DND-41 (cell line): ENCODE data around the gene ATXN1.

Experiments used
- ATAC-seq: fragments of 200-7000 bp; cut with Tn5 transposase; 3 replicates; pipeline ENCODE4 v1.9.1; 2021; ENCODE audit warnings: low read depth; ENCODE audit not compliant: insufficient read depth
- DNase-seq: peaks from one replicate; pipeline ENCODE4 v3.0.0-alpha.2; 2020
- H2AFZ ChIP-seq: 2 replicates; pipeline ENCODE4 v1.6.0; 2012; ENCODE audit warnings: low read depth, low read length
- H3K27ac ChIP-seq: 2 replicates; pipeline ENCODE4 v1.5.1; 2012; ENCODE audit warnings: low read length, inconsistent platforms
- H3K27me3 ChIP-seq: fragments of 200-600 bp; sonication (generic); 2 replicates; pipeline ENCODE4 v1.6.0; 2012; ENCODE audit warnings: low read length, mild to moderate bottlenecking, inconsistent platforms; ENCODE audit not compliant: insufficient read depth, poor library complexity
- H3K36me3 ChIP-seq: 2 replicates; pipeline ENCODE4 v1.5.1; 2012; ENCODE audit warnings: low read length, inconsistent platforms; ENCODE audit not compliant: insufficient read depth
- H3K4me1 ChIP-seq: 2 replicates; pipeline ENCODE4 v1.5.1; 2012; ENCODE audit warnings: mild to moderate bottlenecking, low read length; ENCODE audit not compliant: insufficient read depth
- H3K4me2 ChIP-seq: 2 replicates; pipeline ENCODE4 v1.6.0; 2012; ENCODE audit warnings: mild to moderate bottlenecking, moderate library complexity, low read length, inconsistent platforms; ENCODE audit not compliant: insufficient read depth
- H3K4me3 ChIP-seq, 2 experiments: fragments of 200-600 bp in 1 of 2; shearing (Covaris generic) in 1 of 2; 2 replicates each; pipeline ENCODE4 v1.5.1; 2012 to 2016; ENCODE audit warnings: inconsistent platforms in 2 of 2, low read length in 2 of 2, mild to moderate bottlenecking in 2 of 2, low read depth in 1 of 2, moderate library complexity in 1 of 2
- H3K79me2 ChIP-seq: 2 replicates; pipeline ENCODE4 v1.6.0; 2012; ENCODE audit warnings: low read length, inconsistent platforms; ENCODE audit not compliant: insufficient read depth
- H3K9ac ChIP-seq: 2 replicates; pipeline ENCODE4 v1.6.0; 2012; ENCODE audit warnings: low read depth, mild to moderate bottlenecking, inconsistent platforms, low read length, moderate library complexity
- H3K9me3 ChIP-seq: 2 replicates; pipeline ENCODE4 v1.5.1; 2012; ENCODE audit warnings: low read length, moderate library complexity, mild to moderate bottlenecking, inconsistent platforms; ENCODE audit not compliant: insufficient read depth, severe bottlenecking
- H4K20me1 ChIP-seq: 2 replicates; pipeline ENCODE4 v1.6.0; 2012; ENCODE audit warnings: low read length; ENCODE audit not compliant: insufficient read depth
- EZH2 ChIP-seq: IDR thresholded peaks from 3 replicates; pipeline ENCODE4 v1.6.1; 2012; ENCODE audit warnings: borderline replicate concordance, low read depth, mild to moderate bottlenecking, moderate library complexity, low read length, inconsistent platforms; ENCODE audit not compliant: severe bottlenecking
- TF ChIP-seq, protein P1 (sequence below): IDR thresholded peaks from 2 replicates; pipeline ENCODE4 v1.5.1; 2012; ENCODE audit warnings: borderline replicate concordance, low read length, moderate library complexity, mild to moderate bottlenecking; ENCODE audit not compliant: poor library complexity, severe bottlenecking; ENCODE audit errors: extremely low read depth

ATXN1 gene

DNA sequence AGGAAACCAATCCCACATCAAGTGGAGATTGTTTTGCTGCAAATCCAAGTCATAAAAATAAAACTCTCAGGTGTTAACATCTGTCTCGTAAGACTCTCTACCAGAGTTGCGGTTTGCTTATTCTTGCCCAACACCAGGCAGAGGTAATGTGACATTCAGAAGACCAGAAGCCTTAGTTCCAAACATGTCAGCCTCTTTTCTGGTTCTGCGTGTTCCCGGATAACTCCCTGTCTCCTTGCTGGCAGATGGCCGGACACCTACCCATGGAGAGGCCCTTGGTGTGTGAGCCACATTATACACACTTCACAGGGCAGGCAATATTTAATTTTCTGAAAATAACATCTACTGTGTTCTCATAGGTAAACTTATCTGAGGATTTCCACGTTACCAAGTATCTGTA lies 449.5 kb downstream of the ATXN1 start:
- Histone ChIP-seq H3K79me2 (no peaks in the 10 kb centered on the region), H3K4me2 (no peak overlapping the region), H2AFZ (no peak overlapping the region), H3K4me1 (no peaks in the 10 kb centered on the region), H3K9ac (no peak overlapping the region), H3K36me3 (no peaks in the 10 kb centered on the region), H4K20me1 (no peaks in the 10 kb centered on the region), H3K27ac (no peak overlapping the region), H3K27me3 (no peaks in the 10 kb centered on the region), H3K9me3 (no peaks in the 10 kb centered on the region), H3K4me3 (no peak overlapping the region)
- ATAC-seq (no peak), DNase-seq (no peak)
- TF ChIP-seq, protein P1, sequence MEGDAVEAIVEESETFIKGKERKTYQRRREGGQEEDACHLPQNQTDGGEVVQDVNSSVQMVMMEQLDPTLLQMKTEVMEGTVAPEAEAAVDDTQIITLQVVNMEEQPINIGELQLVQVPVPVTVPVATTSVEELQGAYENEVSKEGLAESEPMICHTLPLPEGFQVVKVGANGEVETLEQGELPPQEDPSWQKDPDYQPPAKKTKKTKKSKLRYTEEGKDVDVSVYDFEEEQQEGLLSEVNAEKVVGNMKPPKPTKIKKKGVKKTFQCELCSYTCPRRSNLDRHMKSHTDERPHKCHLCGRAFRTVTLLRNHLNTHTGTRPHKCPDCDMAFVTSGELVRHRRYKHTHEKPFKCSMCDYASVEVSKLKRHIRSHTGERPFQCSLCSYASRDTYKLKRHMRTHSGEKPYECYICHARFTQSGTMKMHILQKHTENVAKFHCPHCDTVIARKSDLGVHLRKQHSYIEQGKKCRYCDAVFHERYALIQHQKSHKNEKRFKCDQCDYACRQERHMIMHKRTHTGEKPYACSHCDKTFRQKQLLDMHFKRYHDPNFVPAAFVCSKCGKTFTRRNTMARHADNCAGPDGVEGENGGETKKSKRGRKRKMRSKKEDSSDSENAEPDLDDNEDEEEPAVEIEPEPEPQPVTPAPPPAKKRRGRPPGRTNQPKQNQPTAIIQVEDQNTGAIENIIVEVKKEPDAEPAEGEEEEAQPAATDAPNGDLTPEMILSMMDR: no peak
- TF ChIP-seq EZH2: no peak

DNA sequence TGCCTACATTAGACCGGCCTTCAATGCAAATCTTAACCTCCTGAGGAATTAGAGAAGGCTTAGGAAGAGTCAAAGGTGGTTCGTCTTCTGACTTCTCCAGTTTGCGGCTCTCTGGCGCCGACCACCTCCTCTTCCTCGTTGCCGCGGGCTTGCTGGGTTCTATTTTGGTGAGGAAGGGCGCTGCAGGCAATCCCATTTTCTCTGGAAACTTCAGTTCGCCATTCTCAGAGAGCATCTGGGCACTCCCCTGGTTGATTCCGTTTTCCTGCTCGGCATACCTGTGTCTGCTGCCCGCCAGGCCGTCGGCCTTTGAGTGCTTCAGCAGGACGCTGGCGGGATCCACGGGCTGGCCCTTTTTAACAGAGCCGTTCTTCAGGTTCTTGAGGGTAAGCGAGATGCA lies 454.9 kb downstream of the ATXN1 start:
- Histone ChIP-seq H3K27me3 (no peaks in the 10 kb centered on the region), H3K4me2 (no peak overlapping the region), H3K9ac (no peak overlapping the region), H3K27ac (no peak overlapping the region), H3K4me1 (no peaks in the 10 kb centered on the region), H3K36me3 (no peaks in the 10 kb centered on the region), H4K20me1 (no peaks in the 10 kb centered on the region), H2AFZ (no peak overlapping the region), H3K4me3 (no peak overlapping the region), H3K79me2 (no peaks in the 10 kb centered on the region), H3K9me3 (no peaks in the 10 kb centered on the region)
- no peak for TF ChIP-seq EZH2
- TF ChIP-seq, protein P1: no peak
- no peak for ATAC-seq
- no peak for DNase-seq

DNA sequence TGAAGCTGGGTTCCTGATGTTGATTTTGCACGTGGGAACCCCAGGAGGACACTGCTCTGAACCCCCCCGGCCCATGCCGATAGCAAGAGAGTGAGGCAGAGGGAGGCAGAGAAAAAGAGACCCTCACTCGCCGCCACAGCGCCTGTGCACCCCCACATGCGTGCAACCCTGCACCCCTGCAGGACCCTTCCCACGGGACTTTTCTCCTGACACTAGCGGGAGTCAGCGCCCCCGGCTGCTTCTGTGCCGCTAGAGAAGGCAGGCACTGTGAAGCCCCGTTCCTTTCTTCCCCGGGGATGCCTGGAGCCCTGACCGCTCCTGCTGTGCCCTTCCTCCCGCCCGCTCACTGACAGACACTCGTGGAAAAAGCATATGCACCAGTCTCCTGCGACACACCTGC lies 455.5 kb downstream of the ATXN1 start:
- TF ChIP-seq, protein P1: no peak
- no peak for TF ChIP-seq EZH2
- H3K4me1 ChIP-seq: no peaks in the 10 kb centered on the region
- no peak for DNase-seq
- no peaks in the 10 kb centered on the region for H3K36me3 ChIP-seq
- no peak for ATAC-seq
- H3K9ac ChIP-seq: no peak overlapping the region
- no peaks in the 10 kb centered on the region for H4K20me1 ChIP-seq
- H2AFZ ChIP-seq: no peak overlapping the region
- H3K9me3 ChIP-seq: no peaks in the 10 kb centered on the region
- no peaks in the 10 kb centered on the region for H3K79me2 ChIP-seq
- H3K4me2 ChIP-seq: no peak overlapping the region
- no peak overlapping the region for H3K27ac ChIP-seq
- no peak overlapping the region for H3K4me3 ChIP-seq
- H3K27me3 ChIP-seq: no peaks in the 10 kb centered on the region

DNA sequence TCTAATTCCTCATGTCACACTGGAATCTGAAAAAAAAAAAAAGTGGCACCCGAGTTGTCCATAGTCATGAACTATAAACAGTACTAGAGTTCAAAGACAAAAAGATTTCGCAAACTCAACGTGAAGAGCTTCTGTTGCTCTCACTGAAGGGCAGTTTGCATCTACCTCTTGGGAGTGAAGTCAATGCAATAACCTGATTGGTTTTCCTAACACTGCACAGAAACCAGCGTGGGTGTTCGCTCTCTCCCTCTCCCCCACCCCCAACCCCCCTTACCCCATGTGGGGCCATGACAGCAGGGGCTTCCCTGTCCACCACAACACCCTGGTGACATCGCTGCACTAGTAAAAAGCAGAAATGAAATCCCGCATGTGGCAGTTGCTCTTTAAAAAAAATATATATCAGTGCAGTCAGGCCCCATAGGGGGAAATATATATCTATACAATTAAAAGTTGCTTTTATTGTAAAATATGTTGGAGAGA lies 456.0 kb downstream of the ATXN1 start:
- H3K79me2 ChIP-seq: no peaks in the 10 kb centered on the region
- no peaks in the 10 kb centered on the region for H4K20me1 ChIP-seq
- DNase-seq (no peak), ATAC-seq (no peak)
- no peaks in the 10 kb centered on the region for H3K27me3 ChIP-seq
- H3K4me1 ChIP-seq: no peaks in the 10 kb centered on the region
- no peaks in the 10 kb centered on the region for H3K9me3 ChIP-seq
- no peak overlapping the region for H3K4me2 ChIP-seq
- H3K9ac ChIP-seq: no peak overlapping the region
- no peaks in the 10 kb centered on the region for H3K36me3 ChIP-seq
- no peak for TF ChIP-seq EZH2
- TF ChIP-seq, protein P1: no peak
- H3K4me3 ChIP-seq: no peak overlapping the region
- no peak overlapping the region for H3K27ac ChIP-seq
- H2AFZ ChIP-seq: no peak overlapping the region
